Measurements from ENCODE around the gene ZFHX3.

ZFHX3 gene

DNA sequence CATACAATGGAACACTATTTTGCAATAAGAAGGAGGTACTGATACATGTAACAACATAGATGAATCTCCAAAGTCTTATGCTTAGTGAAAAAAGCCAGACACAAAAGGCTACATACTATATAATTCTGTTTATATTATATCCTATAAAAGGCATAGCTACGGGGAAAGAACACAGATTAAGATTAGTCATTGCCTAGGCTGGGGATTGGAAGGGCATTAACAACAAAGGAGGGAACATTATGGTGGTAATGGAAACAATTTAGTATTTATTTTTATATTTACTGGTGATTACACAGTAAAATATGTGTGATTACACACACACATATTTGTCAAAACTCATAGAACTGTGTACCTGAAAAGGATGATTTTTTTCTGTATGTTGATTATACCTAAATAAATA is 278.1 kb downstream of the ZFHX3 start:
- no peaks in the 10 kb centered on the region for H3K27me3 ChIP-seq
- no peaks in the 10 kb centered on the region for H3K4me1 ChIP-seq (ENCODE audit: control insufficient read depth in 1 of 2, insufficient read depth in 1 of 2, low read depth in 1 of 2, low read length in 1 of 2)
- TF ChIP-seq CTCF (IDR thresholded peaks at IDR 0.05), result no peak
- no peak overlapping the region for H3K4me3 ChIP-seq (ENCODE audit: low read depth in 1 of 2, low read length in 1 of 2)
- peaks cover 5% of the 10 kb centered on the region for H3K9me3 ChIP-seq
- H3K36me3 ChIP-seq, result no peaks in the 10 kb centered on the region
- H3K27ac ChIP-seq, result no peak overlapping the region

- Histone ChIP-seq H3K36me3 (no peaks in the 10 kb centered on the region), H3K4me1 (ENCODE audit: control insufficient read depth in 1 of 2, insufficient read depth in 1 of 2, low read depth in 1 of 2, low read length in 1 of 2) (no peaks in the 10 kb centered on the region), H3K9me3 (peaks cover 5% of the 10 kb centered on the region), H3K27ac (no peak overlapping the region), H3K27me3 (no peaks in the 10 kb centered on the region), H3K4me3 (ENCODE audit: low read depth in 1 of 2, low read length in 1 of 2) (no peak overlapping the region)
- TF ChIP-seq CTCF (IDR thresholded peaks at IDR 0.05), result no peak
Measured at GRCh38 chr16:72768591-72768990, 279.3 kb downstream of the ZFHX3 start.

GRCh38 chr16:72766506-72766905 is 281.4 kb downstream of the ZFHX3 start:
- no peak for TF ChIP-seq CTCF (IDR thresholded peaks at IDR 0.05)
- H3K27me3 ChIP-seq, result no peaks in the 10 kb centered on the region
- no peaks in the 10 kb centered on the region for H3K9me3 ChIP-seq
- no peak overlapping the region for H3K4me3 ChIP-seq (ENCODE audit: low read depth in 1 of 2, low read length in 1 of 2)
- H3K4me1 ChIP-seq (ENCODE audit: control insufficient read depth in 1 of 2, insufficient read depth in 1 of 2, low read depth in 1 of 2, low read length in 1 of 2), result no peaks in the 10 kb centered on the region
- no peak overlapping the region for H3K27ac ChIP-seq
- no peaks in the 10 kb centered on the region for H3K36me3 ChIP-seq

- no peaks in the 10 kb centered on the region for H3K9me3 ChIP-seq
- H3K27me3 ChIP-seq, result no peaks in the 10 kb centered on the region
- H3K4me3 ChIP-seq (ENCODE audit: low read depth in 1 of 2, low read length in 1 of 2), result no peak overlapping the region
- TF ChIP-seq CTCF (IDR thresholded peaks at IDR 0.05), result no peak
- H3K36me3 ChIP-seq, result no peaks in the 10 kb centered on the region
- H3K27ac ChIP-seq, result no peak overlapping the region
- H3K4me1 ChIP-seq (ENCODE audit: control insufficient read depth in 1 of 2, insufficient read depth in 1 of 2, low read depth in 1 of 2, low read length in 1 of 2), result no peaks in the 10 kb centered on the region
Measured at GRCh38 chr16:72764015-72764654, 283.8 kb downstream of the ZFHX3 start.

DNA sequence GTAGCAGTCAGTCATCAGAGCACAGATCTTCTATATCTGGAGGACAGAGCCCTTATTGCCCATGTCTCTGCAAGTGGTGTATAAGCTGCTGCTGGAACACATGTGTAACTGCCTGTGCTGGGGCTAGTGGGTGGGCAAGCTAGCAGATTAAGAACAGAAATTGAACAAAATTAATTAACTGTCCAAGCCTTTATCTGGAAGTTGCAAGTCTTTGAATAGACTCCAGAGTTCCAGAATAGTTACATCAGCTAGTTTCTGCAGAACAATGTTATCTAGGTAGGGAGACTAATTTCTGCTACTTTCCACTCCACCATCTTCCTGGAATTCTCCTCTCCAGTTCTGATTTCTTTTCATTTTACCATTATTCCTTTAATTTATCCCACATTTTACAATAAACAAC is 287.3 kb downstream of the ZFHX3 start:
- Histone ChIP-seq H3K4me3 (ENCODE audit: low read depth in 1 of 2, low read length in 1 of 2) (no peak overlapping the region), H3K4me1 (ENCODE audit: control insufficient read depth in 1 of 2, insufficient read depth in 1 of 2, low read depth in 1 of 2, low read length in 1 of 2) (no peaks in the 10 kb centered on the region), H3K9me3 (no peaks in the 10 kb centered on the region), H3K27me3 (no peaks in the 10 kb centered on the region), H3K36me3 (no peaks in the 10 kb centered on the region), H3K27ac (no peak overlapping the region)
- TF ChIP-seq CTCF (IDR thresholded peaks at IDR 0.05), result no peak

GRCh38 chr16:72753881-72754280 is 294.0 kb downstream of the ZFHX3 start:
- no peaks in the 10 kb centered on the region for H3K36me3 ChIP-seq
- no peak overlapping the region for H3K27ac ChIP-seq
- H3K9me3 ChIP-seq, result no peaks in the 10 kb centered on the region
- H3K27me3 ChIP-seq, result no peaks in the 10 kb centered on the region
- no peak overlapping the region for H3K4me3 ChIP-seq (ENCODE audit: low read depth in 1 of 2, low read length in 1 of 2)
- TF ChIP-seq CTCF (IDR thresholded peaks at IDR 0.05), result no peak
- H3K4me1 ChIP-seq (ENCODE audit: control insufficient read depth in 1 of 2, insufficient read depth in 1 of 2, low read depth in 1 of 2, low read length in 1 of 2), result no peaks in the 10 kb centered on the region
